HepG2 (cell line): ENCODE data around the gene CIAO2B. TPM values are rescaled to one million over a fixed set of nuclear protein-coding genes. Genes with fewer than 3 reads are reported as not detected.
A peak's percentile ranks its signal among the peaks of the same experiment; 100 is the strongest.

Source experiments
- CEBPG ChIP-seq: IDR thresholded peaks from 2 replicates; pipeline ENCODE4 v1.6.1; 2016
- CREM ChIP-seq, 2 experiments: sonication (generic) in 1 of 2; formaldehyde crosslinking in 1 of 2; IDR thresholded peaks; 2 replicates each; pipeline versions ENCODE4 v1.4.0 to v1.6.1; 2016 to 2020; ENCODE audit warnings: antibody characterized with exemption in 1 of 2, mild to moderate bottlenecking in 1 of 2, missing genetic modification reagents in 1 of 2
- DNMT3B ChIP-seq: conservative IDR thresholded peaks from 2 replicates; pipeline ENCODE4 v1.6.1; 2016; ENCODE audit warnings: missing biosample characterization, control low read depth
- FOSL2 ChIP-seq: sonication (generic); formaldehyde crosslinking; IDR thresholded peaks from 2 replicates; pipeline ENCODE4 v1.4.0; 2020; ENCODE audit warnings: missing genetic modification reagents
- HNRNPH1 ChIP-seq: fragments of 200-400 bp; formaldehyde crosslinking; optimal IDR thresholded peaks from 2 replicates; pipeline ENCODE3; 2017; ENCODE audit warnings: mild to moderate bottlenecking, low read depth, low read length
- IRF9 ChIP-seq: sonication (generic); formaldehyde crosslinking; IDR thresholded peaks from 2 replicates; pipeline ENCODE4 v1.8.0; 2022; ENCODE audit warnings: missing genetic modification reagents, mild to moderate bottlenecking, borderline replicate concordance
- KDM2A ChIP-seq: sonication (generic); formaldehyde crosslinking; IDR thresholded peaks from 2 replicates; pipeline ENCODE4 v1.4.0; 2020; ENCODE audit warnings: low read depth, missing genetic modification reagents, borderline replicate concordance
- KLF6 ChIP-seq: IDR thresholded peaks from 2 replicates; pipeline ENCODE4 v1.8.0; 2016; ENCODE audit warnings: missing biosample characterization, missing genetic modification reagents
- PRDM4 ChIP-seq: sonication (generic); formaldehyde crosslinking; IDR thresholded peaks from 2 replicates; pipeline ENCODE4 v1.9.0; 2021; ENCODE audit warnings: missing genetic modification reagents, borderline replicate concordance
- SAP130 ChIP-seq: IDR thresholded peaks from 2 replicates; pipeline ENCODE4 v1.6.1; 2016; ENCODE audit warnings: low read depth
- TFAP4 ChIP-seq: sonication (generic); IDR thresholded peaks from 2 replicates; pipeline ENCODE4 v1.6.1; 2016; ENCODE audit warnings: low read depth, borderline replicate concordance
- TFDP2 ChIP-seq: sonication (generic); formaldehyde crosslinking; IDR thresholded peaks from 2 replicates; pipeline ENCODE4 v1.4.0; 2020; ENCODE audit warnings: missing genetic modification reagents
- XRCC5 ChIP-seq: fragments of 200-400 bp; formaldehyde crosslinking; optimal IDR thresholded peaks from 2 replicates; pipeline ENCODE3; 2017; ENCODE audit warnings: mild to moderate bottlenecking, low read length
- ZBTB21 ChIP-seq: sonication (generic); formaldehyde crosslinking; IDR thresholded peaks from 2 replicates; pipeline ENCODE4 v1.4.0; 2020; ENCODE audit warnings: missing genetic modification reagents
- ZFP91 ChIP-seq: sonication (generic); formaldehyde crosslinking; IDR thresholded peaks from 2 replicates; pipeline ENCODE4 v1.9.0; 2022; ENCODE audit warnings: missing genetic modification reagents, mild to moderate bottlenecking, borderline replicate concordance
- ZMYM2 ChIP-seq: sonication (generic); formaldehyde crosslinking; IDR thresholded peaks from 2 replicates; pipeline ENCODE4 v1.8.0; 2022; ENCODE audit warnings: mild to moderate bottlenecking, missing genetic modification reagents
- ZNF607 ChIP-seq: sonication (generic); formaldehyde crosslinking; IDR thresholded peaks from 2 replicates; pipeline ENCODE4 v1.5.1; 2020; ENCODE audit warnings: missing genetic modification reagents, mild to moderate bottlenecking, borderline replicate concordance
- ZNF609 ChIP-seq: sonication (generic); formaldehyde crosslinking; IDR thresholded peaks from 2 replicates; pipeline ENCODE4 v1.4.0; 2020; ENCODE audit warnings: mild to moderate bottlenecking, missing genetic modification reagents, borderline replicate concordance
- polyA plus RNA-seq, 8 experiments: library from polyadenylated mRNA; depleted of rRNA in 3 of 8; stranded (reverse) in 7 of 8; unstranded in 1 of 8; fragments of >200 nt; fragmentation: Illumina TruSeq in 4 of 8; extraction: Trizol in 4 of 8; gene quantifications; 2 replicates each; pipeline versions ENCODE4 v1.2.1 to v1.2.3, GENCODE V29; 2011 to 2016; ENCODE audit warnings: low read depth in 4 of 8, missing spikeins in 1 of 8, mixed read lengths in 1 of 8; ENCODE audit not compliant: insufficient read depth in 1 of 8
- total RNA-seq, 5 experiments: library from RNA; depleted of rRNA; stranded (reverse); fragments of >200 nt; fragmentation: Illumina TruSeq; extraction: Trizol; gene quantifications; 2 replicates each; pipeline ENCODE4 v1.2.3, GENCODE V29; 2016; ENCODE audit warnings: low read depth in 1 of 5

CIAO2B gene
- total and polyA plus RNA-seq, 2 of the 13 experiments (the other 11 are each of a cell fraction or from before 2014, with no cell fraction given), result 157 to 293 TPM

- TF ChIP-seq ZNF609 (no peak), IRF9 (CRISPR knock-in tag) (no peak), TFDP2 (no peak), XRCC5 (peak; percentile 25), PRDM4 (no peak), HNRNPH1 (no peak), FOSL2 (CRISPR knock-in tag) (peak; percentile 65), ZFP91 (no peak), DNMT3B (0 out of 2 replicates have a peak, but pooled peaks have one; percentile 53), KLF6 (no peak), SAP130 (CRISPR knock-in tag) (peak; percentile 47; the same call in 1 of the 2 replicates), TFAP4 (peak; percentile 19; the same call in 1 of the 2 replicates), KDM2A (CRISPR knock-in tag) (peak; percentile 62; the same call in 1 of the 2 replicates), CEBPG (peak; percentile 64), ZMYM2 (CRISPR knock-in tag) (no peak), ZNF607 (CRISPR knock-in tag) (no peak), ZBTB21 (CRISPR knock-in tag) (peak; percentile 66; the same call in 1 of the 2 replicates), CREM (IDR thresholded peaks at IDR 0.05) (0 out of 2 replicates have a peak, but pooled peaks have one; percentile 15), CREM (CRISPR knock-in tag; IDR thresholded peaks at IDR 0.05) (no peak)
Observed at GRCh38 chr16:66930189-66930588, 4.0 kb downstream of the CIAO2B start (continued).
